Myocyte (in vitro differentiated cells): ENCODE results near the gene MRGPRX2. TPM values are rescaled to one million over a fixed set of nuclear protein-coding genes. Genes with fewer than 3 reads are reported as not detected.

Experiments
- DNase-seq: peaks from one replicate; pipeline ENCODE4 v3.0.0-alpha.2; 2012; ENCODE audit warnings: low read depth
- total RNA-seq: library from RNA; depleted of rRNA; stranded (reverse); fragments of >200 nt; gene quantifications from 2 replicates; pipeline ENCODE4 v1.2.3, GENCODE V29; 2014

Gene MRGPRX2
- total RNA-seq, 1 donor from 2014 or later = not detected

- no peak for DNase-seq
These were observed 47.2 kb downstream of the MRGPRX2 start for GRCh38 chr11:19013181-19013857.

GRCh38 chr11:19012636-19013035 is 47.9 kb downstream of the MRGPRX2 start:
- no peak for DNase-seq

Other genes starting within 250 kb of the MRGPRX2 start
- not detected in 2 replicates for gene MRGPRX1, start 121.3 kb downstream of the MRGPRX2 start, total RNA-seq
- gene ZDHHC13, start 56.5 kb upstream of the MRGPRX2 start, total RNA-seq = 4.1 and 6.2 TPM in 2 replicates
- gene CSRP3, start 141.3 kb upstream of the MRGPRX2 start, total RNA-seq = 21.9 and 31.7 TPM in 2 replicates
- gene E2F8, start 180.2 kb upstream of the MRGPRX2 start, total RNA-seq = 7.1 and 11.9 TPM in 2 replicates